ENCODE results near the gene RCL1. TPM values are rescaled to one million over a fixed set of nuclear protein-coding genes. Genes with fewer than 3 reads are reported as not detected.

Gene RCL1
- total and polyA plus RNA-seq, 2 of the 13 experiments (the other 11 are each of a cell fraction or from before 2014, with no cell fraction given): 22.3 to 31.6 TPM

DNA sequence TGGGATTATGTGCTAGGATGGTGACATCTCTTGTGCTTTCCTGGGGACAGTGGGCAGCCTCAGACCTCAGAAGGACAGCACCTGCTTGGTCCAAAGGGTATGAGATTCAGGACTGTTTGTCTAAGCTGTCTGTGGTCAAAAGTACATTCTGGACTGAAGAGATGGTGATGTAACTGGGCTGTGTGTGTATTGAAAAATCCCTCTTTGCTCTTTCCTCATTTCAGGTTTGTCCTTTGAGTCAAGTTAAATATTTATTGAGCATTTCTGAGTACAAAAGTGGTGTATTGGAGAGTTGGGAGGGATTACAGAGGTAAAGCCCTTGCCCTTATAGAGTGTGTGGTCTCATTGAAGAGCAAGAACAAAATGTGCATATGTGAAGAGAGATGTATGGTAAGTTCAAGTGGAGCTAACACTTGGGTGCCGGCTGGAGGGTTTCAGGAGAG is 46.7 kb downstream of the RCL1 start (continued):
- TF ChIP-seq, protein P1, sequence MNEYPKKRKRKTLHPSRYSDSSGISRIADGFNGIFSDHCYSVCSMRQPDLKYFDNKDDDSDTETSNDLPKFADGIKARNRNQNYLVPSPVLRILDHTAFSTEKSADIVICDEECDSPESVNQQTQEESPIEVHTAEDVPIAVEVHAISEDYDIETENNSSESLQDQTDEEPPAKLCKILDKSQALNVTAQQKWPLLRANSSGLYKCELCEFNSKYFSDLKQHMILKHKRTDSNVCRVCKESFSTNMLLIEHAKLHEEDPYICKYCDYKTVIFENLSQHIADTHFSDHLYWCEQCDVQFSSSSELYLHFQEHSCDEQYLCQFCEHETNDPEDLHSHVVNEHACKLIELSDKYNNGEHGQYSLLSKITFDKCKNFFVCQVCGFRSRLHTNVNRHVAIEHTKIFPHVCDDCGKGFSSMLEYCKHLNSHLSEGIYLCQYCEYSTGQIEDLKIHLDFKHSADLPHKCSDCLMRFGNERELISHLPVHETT (CRISPR knock-in tag; conservative IDR thresholded peaks at IDR 0.05): 0 out of 2 replicates have a peak, but pooled peaks have one; percentile 34
- TF ChIP-seq ZNF598 (CRISPR knock-in tag; IDR thresholded peaks at IDR 0.05; ENCODE audit: borderline replicate concordance) (no peak), NCOA1 (CRISPR knock-in tag; IDR thresholded peaks at IDR 0.05) (no peak), DBP (CRISPR knock-in tag; IDR thresholded peaks at IDR 0.05; ENCODE audit: not compliant biosample characterization) (no peak), NFYB (CRISPR knock-in tag; IDR thresholded peaks at IDR 0.05) (no peak), HMG20B (CRISPR knock-in tag; conservative IDR thresholded peaks at IDR 0.05) (peak; percentile 90), MBD4 (IDR thresholded peaks at IDR 0.05; ENCODE audit: borderline replicate concordance, low read length) (peak; percentile 84; the same call in 1 of the 2 replicates), ZNF205 (CRISPR knock-in tag; IDR thresholded peaks at IDR 0.05) (peak; percentile 85), ZNF547 (CRISPR knock-in tag; IDR thresholded peaks at IDR 0.05) (no peak), WIZ (CRISPR knock-in tag; IDR thresholded peaks at IDR 0.05) (no peak), KLF9 (CRISPR knock-in tag; IDR thresholded peaks at IDR 0.05; ENCODE audit: low read depth) (peak; percentile 87; the same call in 1 of the 2 replicates), ZNF432 (CRISPR knock-in tag; IDR thresholded peaks at IDR 0.05; ENCODE audit: borderline replicate concordance) (no peak), ZBTB26 (CRISPR knock-in tag; IDR thresholded peaks at IDR 0.05; ENCODE audit: borderline replicate concordance) (peak; percentile 83), DMAP1 (CRISPR knock-in tag; IDR thresholded peaks at IDR 0.05) (peak; percentile 69; the same call in 1 of the 2 replicates), TOE1 (CRISPR knock-in tag; IDR thresholded peaks at IDR 0.05) (peak; percentile 86; the same call in 1 of the 2 replicates), RFX3 (CRISPR knock-in tag; IDR thresholded peaks at IDR 0.05) (no peak), YEATS4 (CRISPR knock-in tag; IDR thresholded peaks at IDR 0.05; ENCODE audit: borderline replicate concordance) (peak; percentile 53; the same call in 1 of the 2 replicates), NCOR1 (IDR thresholded peaks at IDR 0.05; ENCODE audit: borderline replicate concordance, low read length) (peak; percentile 93), THAP8 (CRISPR knock-in tag; IDR thresholded peaks at IDR 0.05; ENCODE audit: borderline replicate concordance) (no peak), UBTF (CRISPR knock-in tag; IDR thresholded peaks at IDR 0.05) (peak; percentile 60; the same call in 1 of the 2 replicates)
- TF ChIP-seq, protein P2, sequence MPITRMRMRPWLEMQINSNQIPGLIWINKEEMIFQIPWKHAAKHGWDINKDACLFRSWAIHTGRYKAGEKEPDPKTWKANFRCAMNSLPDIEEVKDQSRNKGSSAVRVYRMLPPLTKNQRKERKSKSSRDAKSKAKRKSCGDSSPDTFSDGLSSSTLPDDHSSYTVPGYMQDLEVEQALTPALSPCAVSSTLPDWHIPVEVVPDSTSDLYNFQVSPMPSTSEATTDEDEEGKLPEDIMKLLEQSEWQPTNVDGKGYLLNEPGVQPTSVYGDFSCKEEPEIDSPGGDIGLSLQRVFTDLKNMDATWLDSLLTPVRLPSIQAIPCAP (CRISPR knock-in tag; IDR thresholded peaks at IDR 0.05; ENCODE audit: low read depth): no peak
- TF ChIP-seq, protein P3, sequence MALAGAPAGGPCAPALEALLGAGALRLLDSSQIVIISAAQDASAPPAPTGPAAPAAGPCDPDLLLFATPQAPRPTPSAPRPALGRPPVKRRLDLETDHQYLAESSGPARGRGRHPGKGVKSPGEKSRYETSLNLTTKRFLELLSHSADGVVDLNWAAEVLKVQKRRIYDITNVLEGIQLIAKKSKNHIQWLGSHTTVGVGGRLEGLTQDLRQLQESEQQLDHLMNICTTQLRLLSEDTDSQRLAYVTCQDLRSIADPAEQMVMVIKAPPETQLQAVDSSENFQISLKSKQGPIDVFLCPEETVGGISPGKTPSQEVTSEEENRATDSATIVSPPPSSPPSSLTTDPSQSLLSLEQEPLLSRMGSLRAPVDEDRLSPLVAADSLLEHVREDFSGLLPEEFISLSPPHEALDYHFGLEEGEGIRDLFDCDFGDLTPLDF (CRISPR knock-in tag; IDR thresholded peaks at IDR 0.05): no peak

Measured in HepG2 (cell line).